SJSA1 (cell line): ENCODE results near the gene DPM3. TPM values are rescaled to one million over a fixed set of nuclear protein-coding genes. Genes with fewer than 3 reads are reported as not detected.
"Not testable (repeated sequence)": the region's sequence is repeated elsewhere in the genome, so short reads cannot be mapped to it uniquely, and the experiment has no call there.

Source experiments
- DNase-seq, 2 experiments: peaks; one replicate each; pipeline ENCODE4 v3.0.0-alpha.2; 2015 to 2020; ENCODE audit warnings: low spot score in 2 of 2, low read depth in 1 of 2
- H3K27ac ChIP-seq: fragments of 250-450 bp; sonication (Bioruptor Pico); 2 replicates; pipeline ENCODE4 v1.5.1; 2020; ENCODE audit warnings: mild to moderate bottlenecking, moderate library complexity
- H3K27me3 ChIP-seq: fragments of 250-450 bp; sonication (Bioruptor Pico); replicated peaks from 2 replicates; pipeline ENCODE4 v1.5.1; 2020; ENCODE audit warnings: mild to moderate bottlenecking, moderate library complexity
- H3K36me3 ChIP-seq: fragments of 250-450 bp; sonication (Bioruptor Pico); 2 replicates; pipeline ENCODE4 v1.5.1; 2020; ENCODE audit warnings: mild to moderate bottlenecking
- H3K4me1 ChIP-seq: fragments of 250-450 bp; sonication (Bioruptor Pico); replicated peaks from 2 replicates; pipeline ENCODE4 v1.6.1; 2021; ENCODE audit warnings: mild to moderate bottlenecking
- H3K4me3 ChIP-seq: fragments of 250-450 bp; sonication (Bioruptor Pico); 2 replicates; pipeline ENCODE4 v1.5.1; 2020; ENCODE audit warnings: mild to moderate bottlenecking
- H3K9me3 ChIP-seq: fragments of 250-450 bp; sonication (Bioruptor Pico); replicated peaks from 2 replicates; pipeline ENCODE4 v1.5.1; 2020; ENCODE audit warnings: mild to moderate bottlenecking
- total RNA-seq: library from RNA; depleted of rRNA; stranded (reverse); fragments of >200 nt; shearing (Covaris generic); gene quantifications from 2 replicates; pipeline ENCODE4 v1.2.3, GENCODE V29; 2014; rRNA removed

DPM3 gene, protein sequence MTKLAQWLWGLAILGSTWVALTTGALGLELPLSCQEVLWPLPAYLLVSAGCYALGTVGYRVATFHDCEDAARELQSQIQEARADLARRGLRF
- total RNA-seq, result 40.7 and 76.6 TPM in 2 replicates

DNA sequence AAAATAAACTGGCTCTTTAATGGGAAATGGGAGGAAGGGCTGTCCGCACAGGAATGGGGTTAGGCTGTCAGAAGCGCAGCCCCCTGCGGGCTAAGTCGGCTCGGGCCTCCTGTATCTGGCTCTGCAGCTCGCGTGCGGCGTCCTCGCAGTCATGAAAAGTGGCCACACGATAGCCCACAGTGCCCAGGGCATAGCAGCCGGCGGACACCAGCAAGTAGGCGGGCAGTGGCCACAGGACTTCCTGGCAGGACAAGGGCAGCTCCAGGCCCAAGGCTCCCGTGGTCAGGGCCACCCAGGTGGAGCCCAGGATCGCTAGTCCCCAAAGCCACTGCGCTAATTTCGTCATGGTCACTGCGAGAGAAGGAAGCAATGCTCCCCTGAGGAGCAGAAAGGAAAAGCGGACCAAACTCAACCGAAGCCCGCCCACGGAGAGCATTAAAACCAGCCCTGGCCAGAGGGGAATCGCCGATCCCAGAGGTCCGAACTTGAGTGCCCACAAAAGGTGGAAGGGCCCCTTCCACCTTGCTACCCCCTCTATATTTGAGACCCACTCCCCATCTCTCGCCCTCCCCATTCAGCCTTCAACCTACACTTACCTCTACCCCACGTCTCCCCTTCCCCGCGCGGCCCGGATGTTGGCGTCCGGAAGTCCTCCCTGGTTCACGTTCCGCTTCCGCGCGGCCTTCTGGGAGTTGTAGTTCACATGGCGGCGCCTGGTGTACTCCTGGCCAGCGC is at the start of gene DPM3:
DPM3 (minus strand) TSS at position 637 of the 735 bp plus-strand sequence; CDS start at position 346, 291 bp downstream.
- Histone ChIP-seq H3K4me1 (peaks cover 26% of the 10 kb centered on the region), H3K36me3 (peaks cover 24% of the 10 kb centered on the region), H3K4me3 (peak within 1 kb of the TSS; percentile 67), H3K27me3 (no peaks in the 10 kb centered on the region; the same call in 1 of the 2 replicates), H3K27ac (peak within 1 kb of the TSS; percentile 74), H3K9me3 (no peaks in the 10 kb centered on the region)
- peak; percentile 78 to 87 for DNase-seq

DNA sequence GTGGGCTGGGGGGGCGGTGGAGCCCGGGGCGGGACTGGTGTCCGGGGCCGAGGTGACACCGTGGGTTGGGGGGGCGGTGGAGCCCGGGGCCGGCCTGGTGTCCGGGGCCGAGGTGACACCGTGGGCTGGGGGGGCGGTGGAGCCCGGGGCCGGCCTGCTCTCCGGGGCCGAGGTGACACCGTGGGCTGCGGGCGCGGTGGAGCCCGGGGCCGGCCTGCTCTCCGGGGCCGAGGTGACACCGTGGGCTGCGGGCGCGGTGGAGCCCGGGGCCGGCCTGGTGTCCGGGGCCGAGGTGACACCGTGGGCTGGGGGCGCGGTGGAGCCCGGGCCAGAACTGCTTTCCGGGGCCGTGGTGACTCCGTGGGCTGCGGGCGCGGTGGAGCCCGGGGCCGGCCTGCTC is 49.6 kb upstream of the DPM3 start:
- not testable (repeated sequence) for H3K4me3 ChIP-seq, H3K27me3 ChIP-seq, H3K27ac ChIP-seq, H3K36me3 ChIP-seq, DNase-seq, H3K9me3 ChIP-seq
- peaks cover 22% of the 10 kb centered on the region for H3K4me1 ChIP-seq

DNA sequence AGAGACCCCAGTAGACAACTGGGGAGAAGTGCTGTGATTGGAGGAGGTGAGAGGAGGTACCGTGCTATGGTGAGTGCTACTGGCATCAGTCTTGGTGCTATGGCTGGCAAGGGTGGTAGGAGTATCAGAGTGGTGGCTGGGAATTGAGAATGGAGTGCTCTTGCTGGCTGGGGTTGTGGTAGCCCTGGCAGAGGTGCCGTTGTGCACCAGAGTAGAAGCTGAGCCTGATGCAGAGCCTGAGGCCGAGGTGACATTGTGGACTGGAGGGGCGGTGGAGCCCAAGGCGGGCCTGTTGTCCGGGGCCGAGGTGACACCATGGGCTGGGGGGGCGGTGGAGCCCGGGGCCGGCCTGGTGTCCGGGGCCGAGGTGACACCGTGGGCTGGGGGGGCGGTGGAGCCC is 47.9 kb upstream of the DPM3 start:
- H3K4me3 ChIP-seq, result no peak overlapping the region
- H3K36me3 ChIP-seq, result no peaks in the 10 kb centered on the region
- no peaks in the 10 kb centered on the region for H3K27me3 ChIP-seq
- peaks cover 8% of the 10 kb centered on the region for H3K4me1 ChIP-seq
- no peak for DNase-seq
- H3K27ac ChIP-seq, result no peak overlapping the region
- H3K9me3 ChIP-seq, result no peaks in the 10 kb centered on the region

DNA sequence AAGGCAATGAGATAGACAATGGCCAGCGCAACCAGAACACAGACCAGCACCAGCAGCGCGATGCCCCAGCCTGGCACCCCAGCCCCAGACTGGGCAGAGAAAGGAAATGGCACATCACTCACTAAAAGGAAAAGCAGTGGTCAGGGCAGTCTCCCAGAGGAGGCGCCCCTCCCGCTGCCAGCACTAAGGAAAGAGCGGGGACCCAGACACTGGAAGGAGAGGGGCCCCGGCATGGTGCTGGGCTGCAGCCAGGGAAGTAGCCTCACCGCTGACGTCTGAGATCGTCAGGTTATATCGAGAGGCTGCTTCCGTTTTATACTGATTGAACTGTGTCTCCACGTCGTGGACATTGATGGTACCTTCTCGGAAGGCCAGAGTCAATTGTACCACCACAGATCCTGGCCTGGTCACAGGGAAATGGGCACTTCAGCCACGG is 47.1 kb upstream of the DPM3 start:
- Histone ChIP-seq H3K4me3 (no peak overlapping the region), H3K4me1 (peaks cover 2% of the 10 kb centered on the region; the same call in 1 of the 2 replicates), H3K27ac (no peak overlapping the region), H3K36me3 (no peaks in the 10 kb centered on the region), H3K9me3 (no peaks in the 10 kb centered on the region), H3K27me3 (no peaks in the 10 kb centered on the region)
- DNase-seq, result no peak

DNA sequence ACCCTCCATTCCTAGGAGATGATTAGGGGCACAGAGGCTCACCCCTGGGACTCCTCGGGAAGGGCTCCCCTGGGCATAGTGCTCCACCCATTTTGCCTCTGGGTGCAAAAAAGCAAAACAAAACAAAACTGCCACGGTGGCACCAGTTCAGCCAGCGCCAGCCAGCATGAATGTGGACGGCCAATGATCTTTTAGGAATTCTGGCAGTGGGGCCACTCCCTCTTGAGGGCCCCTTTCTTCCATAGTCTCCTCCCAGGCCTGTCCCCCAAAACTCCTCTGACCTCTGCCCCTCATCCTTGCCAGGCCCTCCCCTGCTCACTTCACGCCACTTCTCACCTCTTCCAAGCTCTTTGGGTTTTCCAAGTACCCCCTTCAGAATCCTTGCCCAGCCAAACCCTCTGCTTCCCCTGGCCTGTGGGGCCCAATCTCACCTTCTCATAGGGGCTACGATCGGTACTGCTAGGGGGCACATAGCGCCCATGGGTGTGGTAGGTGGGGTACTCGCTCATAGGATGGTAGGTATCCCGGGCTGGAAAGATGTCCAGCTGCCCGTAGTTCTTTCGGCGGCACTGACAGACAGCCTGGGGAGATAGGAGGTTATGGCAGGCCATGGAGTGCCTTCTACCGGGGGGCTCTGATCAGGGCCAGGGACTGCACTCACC is 46.6 kb upstream of the DPM3 start:
- Histone ChIP-seq H3K27me3 (no peaks in the 10 kb centered on the region), H3K36me3 (no peaks in the 10 kb centered on the region), H3K27ac (no peak overlapping the region), H3K4me3 (no peak overlapping the region), H3K9me3 (no peaks in the 10 kb centered on the region), H3K4me1 (no peaks in the 10 kb centered on the region)
- no peak for DNase-seq

DNA sequence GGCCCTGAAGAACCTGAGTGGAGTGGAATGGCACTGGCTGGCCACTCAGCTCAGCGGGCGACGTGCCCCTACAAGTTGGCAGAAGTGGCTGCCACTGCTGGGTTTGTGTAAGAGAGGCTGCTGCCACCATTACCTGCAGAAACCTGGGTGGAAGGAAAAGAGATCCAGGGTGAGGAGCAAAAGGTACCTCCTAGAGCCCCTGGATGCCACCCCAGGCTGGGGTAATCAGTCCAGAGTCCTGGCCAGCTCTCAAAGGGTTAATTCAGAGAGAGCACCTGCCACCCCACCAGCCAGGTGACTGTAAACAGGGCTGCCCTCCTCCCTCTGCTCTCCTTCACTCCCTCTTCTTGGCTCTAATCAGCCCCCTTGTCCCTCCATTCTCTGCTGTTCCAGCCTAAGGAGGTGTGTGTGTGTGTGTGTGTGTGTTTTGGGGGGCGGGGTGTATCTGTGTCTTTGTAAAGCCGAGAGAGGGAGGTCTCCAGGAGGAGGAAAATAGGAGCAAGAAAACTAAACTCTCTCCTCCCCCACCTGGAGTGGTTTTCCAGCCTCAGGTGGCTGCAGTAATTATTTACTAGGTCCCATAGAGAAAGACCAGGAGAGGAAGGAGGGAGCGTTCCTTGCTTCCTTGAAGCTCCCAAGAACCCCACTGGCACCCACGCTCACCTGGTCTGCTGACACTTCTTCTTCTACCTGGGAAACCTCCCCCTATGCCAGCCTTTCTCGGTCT is 45.9 kb upstream of the DPM3 start:
- no peak overlapping the region for H3K4me3 ChIP-seq
- no peaks in the 10 kb centered on the region for H3K9me3 ChIP-seq
- no peak for DNase-seq
- no peaks in the 10 kb centered on the region for H3K27me3 ChIP-seq
- no peak overlapping the region for H3K27ac ChIP-seq
- H3K36me3 ChIP-seq, result no peaks in the 10 kb centered on the region
- no peaks in the 10 kb centered on the region for H3K4me1 ChIP-seq

DNA sequence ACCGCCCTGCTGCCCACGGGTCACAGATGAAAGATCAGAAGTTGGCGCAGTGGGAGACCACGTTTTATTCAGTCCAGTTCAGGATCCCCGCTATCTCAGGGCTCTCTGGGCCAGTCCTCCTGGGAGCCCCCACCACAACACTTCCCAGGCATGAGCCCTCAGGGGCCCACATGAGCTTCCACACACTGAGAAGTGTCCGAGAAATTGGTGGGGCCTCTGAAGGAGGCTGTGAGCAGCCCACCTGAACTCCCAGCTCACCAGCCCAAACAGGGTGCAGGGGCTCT is 45.4 kb upstream of the DPM3 start:
- Histone ChIP-seq H3K4me1 (no peaks in the 10 kb centered on the region), H3K27ac (no peak overlapping the region), H3K4me3 (no peak overlapping the region), H3K27me3 (no peaks in the 10 kb centered on the region), H3K9me3 (no peaks in the 10 kb centered on the region), H3K36me3 (no peaks in the 10 kb centered on the region)
- no peak for DNase-seq

DNA sequence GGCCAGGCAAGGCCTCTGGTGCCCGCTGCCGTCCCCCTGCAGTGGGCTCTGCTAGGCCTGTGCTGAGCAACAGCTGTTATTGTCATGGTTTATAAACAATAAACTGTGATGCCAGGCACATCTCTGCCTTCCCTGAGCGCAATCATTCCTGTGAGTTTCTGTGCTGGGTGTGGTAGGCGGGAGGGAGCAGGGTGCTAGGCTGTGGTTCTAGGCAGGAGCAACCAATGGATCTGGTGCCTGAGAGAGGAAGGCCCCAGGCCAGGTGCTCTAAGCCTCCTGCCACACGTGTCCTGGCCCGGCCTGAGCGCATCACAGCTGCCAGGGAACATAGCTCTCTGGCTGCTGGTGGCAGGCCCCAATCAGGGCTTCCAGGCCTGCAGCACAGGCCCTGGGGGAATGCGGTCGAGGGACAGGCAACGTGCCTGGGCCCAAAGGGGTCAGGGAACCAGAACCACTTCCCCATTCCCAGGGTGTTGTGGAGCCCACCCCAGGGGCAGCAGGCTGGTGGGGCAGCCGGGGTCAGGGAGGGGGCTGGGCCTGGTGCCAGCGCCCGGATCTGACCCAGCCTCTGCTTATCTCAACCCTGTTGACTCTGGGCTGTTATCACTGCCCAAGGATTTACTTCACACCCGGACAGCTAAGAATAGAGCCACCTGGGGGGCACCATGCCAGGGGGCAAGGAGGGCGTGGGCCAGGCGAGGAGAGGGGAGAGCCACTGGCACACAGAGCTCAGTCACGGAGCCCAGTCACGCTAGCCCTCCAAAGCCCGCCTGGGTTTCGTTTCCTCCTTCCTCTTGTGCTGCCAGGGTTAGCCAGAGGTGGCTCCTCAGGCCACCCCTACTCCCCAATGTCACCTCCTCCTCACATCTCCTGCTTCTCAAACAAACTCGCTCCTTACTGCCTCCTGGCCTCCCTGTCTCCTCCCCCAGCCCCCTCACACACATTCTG is 44.8 kb upstream of the DPM3 start:
- Histone ChIP-seq H3K4me3 (no peak overlapping the region), H3K27me3 (no peaks in the 10 kb centered on the region), H3K36me3 (no peaks in the 10 kb centered on the region), H3K9me3 (no peaks in the 10 kb centered on the region), H3K4me1 (no peaks in the 10 kb centered on the region), H3K27ac (no peak overlapping the region)
- no peak for DNase-seq

DNA sequence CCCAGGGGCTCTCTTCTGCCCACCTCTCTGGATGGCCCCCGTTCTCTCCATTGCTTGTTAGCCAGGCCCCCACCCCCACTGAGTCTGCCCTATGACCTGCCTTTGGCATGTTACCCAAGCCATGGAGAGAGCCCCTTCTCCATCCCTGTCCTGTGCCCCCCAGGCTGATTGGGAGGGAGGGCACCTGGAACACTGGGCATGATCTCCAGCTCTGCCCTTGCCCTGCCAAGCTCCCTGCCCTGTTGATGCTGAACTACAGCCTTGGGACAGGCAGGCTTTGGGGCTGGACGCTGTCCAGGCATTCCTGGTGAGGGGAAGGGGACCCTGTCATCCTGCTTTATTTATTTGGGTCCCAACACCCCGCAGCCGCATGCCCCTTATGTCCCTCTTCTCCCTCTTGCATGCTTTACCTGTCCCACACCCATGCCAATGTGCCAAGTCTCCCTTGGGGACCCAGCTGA is 44.0 kb upstream of the DPM3 start:
- H3K4me3 ChIP-seq, result no peak overlapping the region
- no peaks in the 10 kb centered on the region for H3K9me3 ChIP-seq
- no peak overlapping the region for H3K27ac ChIP-seq
- no peaks in the 10 kb centered on the region for H3K27me3 ChIP-seq
- H3K4me1 ChIP-seq, result no peaks in the 10 kb centered on the region
- no peaks in the 10 kb centered on the region for H3K36me3 ChIP-seq
- no peak for DNase-seq

DNA sequence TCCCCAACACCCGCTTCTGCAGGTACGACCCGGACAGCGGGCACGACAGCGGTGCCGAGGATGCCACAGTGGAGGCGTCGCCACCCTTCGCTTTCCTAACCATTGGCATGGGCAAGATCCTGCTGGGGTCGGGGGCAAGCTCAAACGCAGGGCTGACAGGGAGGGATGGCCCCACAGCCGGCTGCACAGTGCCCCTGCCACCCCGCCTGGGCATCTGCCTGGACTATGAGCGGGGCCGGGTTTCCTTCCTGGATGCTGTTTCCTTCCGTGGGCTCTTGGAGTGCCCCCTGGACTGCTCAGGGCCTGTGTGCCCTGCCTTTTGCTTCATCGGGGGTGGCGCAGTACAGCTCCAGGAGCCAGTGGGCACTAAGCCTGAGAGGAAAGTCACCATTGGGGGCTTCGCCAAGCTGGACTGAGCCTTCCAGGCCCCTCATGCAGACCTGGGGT is 43.5 kb upstream of the DPM3 start:
- no peak overlapping the region for H3K4me3 ChIP-seq
- no peaks in the 10 kb centered on the region for H3K27me3 ChIP-seq
- no peaks in the 10 kb centered on the region for H3K36me3 ChIP-seq
- H3K9me3 ChIP-seq, result no peaks in the 10 kb centered on the region
- no peaks in the 10 kb centered on the region for H3K4me1 ChIP-seq
- no peak overlapping the region for H3K27ac ChIP-seq
- no peak for DNase-seq

DNA sequence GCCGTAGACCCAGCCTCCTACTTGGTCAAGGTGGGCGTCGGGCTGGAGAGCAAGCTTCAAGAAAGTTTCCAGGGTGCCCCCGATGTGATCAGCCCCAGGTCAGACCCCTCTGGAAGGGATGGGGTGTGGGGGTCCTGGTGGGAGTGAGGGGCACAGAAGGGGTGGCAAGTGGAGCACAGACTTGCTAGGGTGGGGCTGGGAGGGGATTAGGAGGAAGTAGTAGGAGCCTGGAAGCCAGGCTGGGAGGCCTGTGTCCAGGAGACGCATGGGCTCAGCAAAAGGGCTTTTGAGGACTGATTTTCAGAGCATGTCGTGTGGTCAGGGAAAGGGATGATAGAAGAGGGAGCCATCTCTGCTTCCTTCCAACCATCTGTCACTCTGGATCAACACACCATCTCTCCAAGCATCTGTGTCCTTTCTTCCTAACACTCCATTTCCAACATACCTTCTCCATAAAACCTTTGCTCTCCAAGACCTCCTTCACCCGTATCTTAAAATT is 41.8 kb upstream of the DPM3 start:
- no peak for DNase-seq
- Histone ChIP-seq H3K36me3 (no peaks in the 10 kb centered on the region), H3K27me3 (no peaks in the 10 kb centered on the region), H3K27ac (no peak overlapping the region), H3K4me1 (no peaks in the 10 kb centered on the region), H3K9me3 (no peaks in the 10 kb centered on the region), H3K4me3 (no peak overlapping the region)

DNA sequence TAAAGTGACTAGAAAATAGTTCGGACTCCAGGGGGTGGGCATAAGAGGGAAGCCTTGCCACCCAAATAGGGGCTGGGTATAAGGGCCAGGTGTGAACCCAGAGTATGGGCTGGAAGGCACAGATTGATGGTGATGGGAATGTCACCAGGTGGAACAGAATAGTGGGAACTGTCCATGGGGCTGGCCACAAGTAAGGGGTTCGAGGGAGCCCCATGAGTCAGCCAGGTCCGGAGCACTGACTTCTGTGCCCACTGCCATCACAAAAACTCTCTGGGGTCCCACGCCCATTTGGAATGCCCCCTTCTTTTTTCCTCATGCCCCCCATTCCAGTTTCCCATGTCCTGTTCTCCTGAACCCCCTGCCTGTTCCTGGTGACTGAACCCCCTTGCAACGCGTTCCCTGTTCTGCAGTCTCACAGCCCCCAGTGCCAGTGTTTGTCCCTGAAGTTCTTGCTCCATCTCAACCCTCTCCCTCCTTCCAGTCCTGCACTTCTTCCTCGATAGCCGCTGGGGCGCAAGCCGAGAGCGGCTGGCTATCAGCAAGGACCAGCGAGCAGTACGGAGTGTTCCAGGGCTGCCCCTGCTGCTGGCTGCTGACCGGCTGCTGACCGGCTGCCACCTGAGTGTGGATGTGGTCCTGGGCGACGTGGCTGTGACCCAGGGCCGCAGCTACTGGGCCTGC is 41.2 kb upstream of the DPM3 start:
- Histone ChIP-seq H3K27me3 (no peaks in the 10 kb centered on the region), H3K36me3 (no peaks in the 10 kb centered on the region), H3K4me3 (no peak overlapping the region), H3K27ac (no peak overlapping the region), H3K4me1 (peaks cover 4% of the 10 kb centered on the region), H3K9me3 (no peaks in the 10 kb centered on the region)
- DNase-seq, result no peak
